Upper lobe of left lung (tissue), 6 donors: ENCODE results near the gene DEPP1. TPM values are rescaled to one million over a fixed set of nuclear protein-coding genes. Genes with fewer than 3 reads are reported as not detected.

ENCODE experiments used
- ATAC-seq, 2 donors: fragments of 200-7000 bp; cut with Tn5 transposase; one replicate each; pipeline ENCODE4 v1.9.1; 2022; ENCODE audit warnings: mild to moderate bottlenecking in 2 of 2, moderate library complexity in 2 of 2; ENCODE audit not compliant: low FRiP score in 2 of 2
- DNase-seq, 2 donors: peaks; one replicate each; pipeline ENCODE4 v3.0.0-alpha.2; 2019 to 2020
- H3K27ac ChIP-seq, 4 donors: fragments of 200-600 bp; sonication (generic); one replicate each; pipeline ENCODE4 v1.5.1; 2016 to 2019
- H3K27me3 ChIP-seq, 4 donors: fragments of 200-600 bp; sonication (generic); one replicate each; pipeline ENCODE4 v1.5.1; 2017 to 2019
- H3K36me3 ChIP-seq, 4 donors: fragments of 200-600 bp; sonication (generic); one replicate each; pipeline ENCODE4 v1.5.1; 2016 to 2019
- H3K4me1 ChIP-seq, 4 donors: fragments of 200-600 bp; sonication (generic); one replicate each; pipeline ENCODE4 v1.5.1; 2018 to 2019
- H3K4me3 ChIP-seq, 4 donors: fragments of 200-600 bp; sonication (generic); one replicate each; pipeline ENCODE4 v1.5.1; 2017 to 2019; ENCODE audit warnings: mild to moderate bottlenecking in 2 of 4, moderate library complexity in 1 of 4
- H3K9me3 ChIP-seq, 4 donors: fragments of 200-600 bp; sonication (generic); one replicate each; pipeline ENCODE4 v1.5.1; 2018 to 2019
- CTCF ChIP-seq, 6 experiments: fragments of 450-650 bp in 4 of 6; fragments of 200-600 bp in 2 of 6; sonication (generic) in 2 of 6; IDR thresholded peaks; one replicate each; pipeline ENCODE4 v1.5.1; 2016 to 2019; ENCODE audit warnings: antibody characterized with exemption in 6 of 6
- EP300 ChIP-seq, 4 donors: sonication (generic); formaldehyde crosslinking; IDR thresholded peaks; one replicate each; pipeline ENCODE4 v1.5.1; 2017; ENCODE audit warnings: antibody characterized with exemption in 4 of 4, control low read depth in 2 of 4
- POLR2A ChIP-seq, 4 donors: fragments of 450-650 bp; IDR thresholded peaks; one replicate each; pipeline ENCODE4 v1.5.1; 2016 to 2017; ENCODE audit warnings: antibody characterized with exemption in 4 of 4, mild to moderate bottlenecking in 2 of 4
- POLR2AphosphoS5 ChIP-seq, 2 donors: sonication (generic); formaldehyde crosslinking; IDR thresholded peaks; one replicate each; pipeline ENCODE4 v1.5.1; 2017; ENCODE audit warnings: antibody characterized with exemption in 2 of 2
- WGBS, 2 donors: methylation state at CpG; one replicate each; pipeline ENCODE4 v1.1.5; 2017 to 2018; 5-methylcytosine and 5-hydroxymethylcytosine counted together
- total RNA-seq, 6 donors: library from RNA; depleted of rRNA in 4 of 6; stranded (reverse); fragments of >200 nt in 4 of 6; gene quantifications; one replicate each; pipeline versions ENCODE4 v1.1.0 to v1.2.1, GENCODE V29; 2016 to 2021
- donor health status: DM: no; HTN: no; CAD: no; lungs with moderate emphysema.
- donor health status: DM: no; HTN: yes; CAD: no; lungs with severe emphysema.

The DEPP1 gene
- total RNA-seq, 6 donors from 2014 or later, result 42.0 to 405 (median 95.6) TPM

GRCh38 chr10:44962870-44963738, 15.5 kb downstream of the DEPP1 start:
- Histone ChIP-seq H3K4me3 (peak overlapping the region in 2 of 4 donors; percentile 3 to 15), H3K9me3 (no peaks in the 10 kb centered on the region), H3K27ac (peak overlapping the region; percentile 71 to 90 (median 82)), H3K36me3 (no peaks in the 10 kb centered on the region), H3K27me3 (no peaks in the 10 kb centered on the region), H3K4me1 (peaks cover 78 to 94% (median 84%) of the 10 kb centered on the region in 4 donors)
- 70 to 75% methylated on average over 16 to 19 of the region's 19 CpGs for WGBS, 2 donors
- DNase-seq, result peak in 1 of 2 donors; percentile 47
- no peak for TF ChIP-seq EP300 (IDR thresholded peaks at IDR 0.05)
- TF ChIP-seq POLR2A (IDR thresholded peaks at IDR 0.05), result no peak
- no peak for TF ChIP-seq POLR2AphosphoS5 (IDR thresholded peaks at IDR 0.05)
- peak in 5 of 6 experiments; percentile 35 to 63 (median 38) for TF ChIP-seq CTCF (IDR thresholded peaks at IDR 0.05)
- ATAC-seq, result no peak

- ATAC-seq (no peak), DNase-seq (peak in 1 of 2 donors; percentile 19)
- Histone ChIP-seq H3K4me3 (peak overlapping the region in 1 of 4 donors; percentile 13), H3K36me3 (no peaks in the 10 kb centered on the region), H3K27ac (peak overlapping the region in 3 of 4 donors; percentile 71 to 90 (median 85)), H3K9me3 (no peaks in the 10 kb centered on the region), H3K27me3 (no peaks in the 10 kb centered on the region), H3K4me1 (peaks cover 72 to 94% (median 80%) of the 10 kb centered on the region in 4 donors)
- no peak for TF ChIP-seq CTCF (IDR thresholded peaks at IDR 0.05)
- no peak for TF ChIP-seq POLR2AphosphoS5 (IDR thresholded peaks at IDR 0.05)
- no peak for TF ChIP-seq POLR2A (IDR thresholded peaks at IDR 0.05)
- no peak for TF ChIP-seq EP300 (IDR thresholded peaks at IDR 0.05)
- 85 to 94% methylated on average over 8 to 11 of the region's 11 CpGs for WGBS, 2 donors
Observed at GRCh38 chr10:44961931-44962750, 16.5 kb downstream of the DEPP1 start.

- peak overlapping the region in 3 of 4 donors; percentile 10 to 97 (median 88) for H3K27ac ChIP-seq
- peaks cover 62 to 85% (median 71%) of the 10 kb centered on the region in 4 donors for H3K4me1 ChIP-seq
- no peak for TF ChIP-seq POLR2AphosphoS5 (IDR thresholded peaks at IDR 0.05)
- no peak for TF ChIP-seq EP300 (IDR thresholded peaks at IDR 0.05)
- TF ChIP-seq CTCF (IDR thresholded peaks at IDR 0.05), result no peak
- TF ChIP-seq POLR2A (IDR thresholded peaks at IDR 0.05), result no peak
- WGBS, 2 donors, result 67 to 79% methylated on average over 3 to 4 of the region's 4 CpGs
- peak in 1 of 2 donors; percentile 16 for DNase-seq
- H3K9me3 ChIP-seq, result no peaks in the 10 kb centered on the region
- H3K27me3 ChIP-seq, result no peaks in the 10 kb centered on the region
- peak overlapping the region in 2 of 4 donors; percentile 72 to 74 for H3K4me3 ChIP-seq
- peaks cover 0 to 6% (median 2%) of the 10 kb centered on the region in 4 donors for H3K36me3 ChIP-seq
- no peak for ATAC-seq
Observed at GRCh38 chr10:44961230-44961571, 17.4 kb downstream of the DEPP1 start.

- DNase-seq (peak in 1 of 2 donors; percentile 20), ATAC-seq (no peak)
- Histone ChIP-seq H3K9me3 (no peaks in the 10 kb centered on the region), H3K27ac (peak overlapping the region; percentile 10 to 97 (median 90)), H3K27me3 (no peaks in the 10 kb centered on the region), H3K36me3 (peaks cover 0 to 11% (median 5%) of the 10 kb centered on the region in 4 donors), H3K4me1 (peaks cover 57 to 79% (median 65%) of the 10 kb centered on the region in 4 donors), H3K4me3 (peak overlapping the region in 3 of 4 donors; percentile 50 to 74 (median 72))
- WGBS, 2 donors, result 65 to 66% methylated on average over 7 of the region's 7 CpGs
- TF ChIP-seq CTCF (IDR thresholded peaks at IDR 0.05), result no peak
- TF ChIP-seq POLR2AphosphoS5 (IDR thresholded peaks at IDR 0.05), result no peak
- TF ChIP-seq POLR2A (IDR thresholded peaks at IDR 0.05), result no peak
- no peak for TF ChIP-seq EP300 (IDR thresholded peaks at IDR 0.05)
Observed at GRCh38 chr10:44960482-44961229, 18.0 kb downstream of the DEPP1 start.
